Measurements from ENCODE around the gene NEK6.

Gene NEK6

DNA sequence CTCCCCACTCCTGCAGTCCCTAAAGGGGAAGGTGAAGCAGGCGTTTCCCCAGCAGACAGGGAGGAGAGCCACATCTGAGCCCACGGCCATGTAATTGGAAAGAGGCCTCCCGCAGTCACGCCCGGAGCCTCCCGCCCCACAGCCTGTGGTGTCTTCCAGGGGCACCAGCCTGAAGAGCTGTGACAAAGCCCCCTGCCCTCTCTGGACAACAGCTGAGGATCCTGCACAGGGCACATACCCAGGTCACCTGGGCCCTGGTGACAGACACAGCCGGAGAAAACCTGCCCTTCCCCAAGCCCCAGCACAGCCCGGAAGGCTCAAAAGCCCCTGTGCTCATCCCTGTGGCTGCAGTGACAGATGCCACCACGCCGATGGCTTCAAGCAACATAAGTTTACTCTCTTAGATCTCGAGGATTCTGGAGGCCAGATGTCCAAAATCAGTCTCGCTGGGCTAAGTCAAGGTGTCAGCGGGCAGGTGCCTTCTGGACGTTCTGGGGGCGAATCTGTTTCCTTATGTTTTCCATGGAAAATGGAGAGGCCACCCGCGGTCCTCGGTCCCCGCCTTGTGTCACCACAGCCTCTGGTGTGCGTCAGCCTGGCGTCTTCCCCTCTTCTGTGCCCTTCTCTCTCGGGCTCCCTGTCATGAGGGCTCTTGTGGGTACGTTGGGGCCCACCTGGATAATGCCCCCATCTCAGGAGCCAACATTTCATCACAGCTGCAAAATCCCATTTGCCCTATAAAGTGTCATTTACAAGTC, 86.0 kb downstream of the NEK6 start:
- no peak for DNase-seq

GRCh38 chr9:124344291-124345050, 86.7 kb downstream of the NEK6 start:
- DNase-seq = no peak

DNA sequence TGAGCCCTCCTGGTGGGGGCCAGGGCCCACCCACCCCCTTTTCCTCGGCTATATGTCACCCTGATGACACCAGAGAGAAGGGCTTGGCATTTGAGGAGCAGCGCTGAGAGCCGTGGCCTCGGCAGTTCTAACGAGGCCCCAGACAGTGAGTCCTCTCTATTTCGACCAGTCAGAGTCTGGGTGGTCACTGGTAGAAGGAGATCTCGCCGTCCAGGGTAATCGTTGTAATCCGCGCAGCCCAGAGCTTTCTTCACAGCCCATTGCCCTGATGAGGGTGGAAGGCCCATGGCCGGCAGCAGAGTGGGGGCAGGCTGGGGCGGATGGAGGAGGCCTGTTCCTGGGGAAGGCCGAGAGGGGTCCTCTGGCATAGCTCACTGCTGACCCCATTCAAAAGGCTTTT, 87.3 kb downstream of the NEK6 start:
- DNase-seq = no peak

DNA sequence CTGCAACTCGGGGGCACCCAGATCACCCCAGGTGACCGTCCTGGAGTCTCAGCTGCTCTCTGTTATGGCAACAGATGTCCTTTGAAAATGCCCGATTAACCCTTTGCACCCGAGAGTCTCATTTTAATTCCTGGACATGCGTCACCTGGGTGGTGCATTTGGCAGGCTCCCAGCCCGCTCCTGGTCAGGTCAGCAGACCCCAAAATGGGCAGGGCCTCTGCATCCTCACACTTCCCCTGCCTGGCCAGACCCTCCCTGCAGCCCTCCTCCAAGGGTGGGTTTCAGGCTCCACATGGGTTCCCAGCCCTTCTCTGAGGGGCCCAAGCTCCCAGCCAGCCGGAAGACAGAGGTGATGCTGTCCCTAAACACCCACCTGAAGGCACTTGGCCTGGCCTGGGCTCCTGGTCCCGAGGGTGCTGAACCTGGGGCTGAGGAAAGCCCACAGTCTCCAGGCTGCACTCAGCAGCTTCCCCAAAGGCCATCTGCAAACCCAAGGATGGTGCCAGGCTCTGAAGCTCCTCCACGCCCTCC, 88.1 kb downstream of the NEK6 start:
- no peak for DNase-seq

GRCh38 chr9:124346347-124347163, 88.8 kb downstream of the NEK6 start:
- DNase-seq = no peak

DNA sequence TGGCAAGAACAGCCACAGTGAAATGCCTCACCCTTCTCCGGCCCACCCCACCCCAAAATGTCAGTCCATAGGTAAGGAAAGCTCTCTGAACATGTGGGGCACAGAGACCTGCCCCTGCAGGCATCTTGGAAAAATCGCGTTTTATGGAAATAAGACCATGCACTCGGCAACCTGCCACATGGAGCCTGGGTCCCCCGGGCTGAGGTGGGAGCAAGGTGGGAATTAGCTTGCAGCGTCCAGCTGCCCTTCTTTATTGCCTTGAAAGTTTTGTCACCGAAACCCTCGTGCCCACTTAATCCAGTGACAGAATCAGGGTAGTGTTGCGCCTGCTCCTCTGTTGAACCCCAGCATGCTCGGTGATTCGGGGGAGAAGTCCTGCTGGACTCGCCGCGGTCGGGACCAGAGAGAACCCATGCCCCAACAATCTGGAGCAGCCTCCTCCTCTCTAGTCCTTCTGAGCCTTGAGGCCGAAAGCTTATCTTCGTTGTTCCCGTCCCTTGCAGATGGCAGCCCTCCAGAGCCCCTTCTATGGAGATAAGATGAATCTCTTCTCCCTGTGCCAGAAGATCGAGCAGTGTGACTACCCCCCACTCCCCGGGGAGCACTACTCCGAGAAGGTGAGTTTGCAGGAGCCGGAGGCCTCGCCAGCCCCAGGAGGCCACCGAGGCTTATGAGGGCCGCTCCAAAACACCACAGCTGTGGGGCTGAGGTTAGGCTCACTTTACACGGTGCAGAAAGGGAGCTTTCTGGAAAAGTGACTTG, 89.6 kb downstream of the NEK6 start:
- DNase-seq = no peak

DNA sequence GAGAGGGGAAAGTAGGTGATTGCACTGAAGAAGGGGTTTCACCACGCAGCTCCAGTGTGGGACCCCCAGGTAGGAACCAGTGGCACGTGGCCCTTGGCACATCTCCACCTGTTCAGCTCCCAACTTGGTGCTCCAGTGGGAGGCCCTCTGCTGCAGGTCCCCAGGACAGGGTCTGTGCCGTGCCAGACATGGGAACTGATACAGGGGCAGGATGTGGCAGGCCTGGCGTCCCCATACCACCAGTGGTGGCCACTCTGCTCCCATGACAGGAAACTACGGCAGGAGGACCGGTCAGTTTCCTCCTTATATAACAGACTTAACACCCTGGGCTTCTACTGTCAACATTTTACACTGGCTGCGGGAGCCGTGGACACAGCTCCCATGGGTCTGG, 90.2 kb downstream of the NEK6 start:
- no peak for DNase-seq

- DNase-seq = no peak
Observed at GRCh38 chr9:124348363-124348762, 90.6 kb downstream of the NEK6 start.

- no peak for DNase-seq
Observed at GRCh38 chr9:124348831-124349230, 91.1 kb downstream of the NEK6 start.

DNA sequence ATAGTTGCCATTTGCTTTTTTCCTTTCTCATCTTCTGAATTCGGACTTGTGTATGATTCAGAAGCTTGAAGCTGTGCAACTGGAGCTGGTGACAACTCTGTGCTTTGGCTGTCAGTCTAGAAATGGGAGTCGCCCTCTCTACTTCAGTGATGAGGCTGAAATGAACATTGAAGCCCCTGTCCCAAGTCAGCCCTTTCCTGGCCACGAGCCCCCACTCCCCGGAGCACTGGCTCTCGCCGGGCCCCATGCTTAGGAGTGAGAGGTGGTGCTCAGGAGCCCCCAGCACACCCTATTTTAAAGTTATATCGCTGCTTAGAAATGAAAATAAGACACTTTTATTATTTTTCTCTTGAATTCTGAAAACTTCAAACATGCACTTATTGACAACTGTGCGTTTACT, 91.5 kb downstream of the NEK6 start:
- no peak for DNase-seq

DNA sequence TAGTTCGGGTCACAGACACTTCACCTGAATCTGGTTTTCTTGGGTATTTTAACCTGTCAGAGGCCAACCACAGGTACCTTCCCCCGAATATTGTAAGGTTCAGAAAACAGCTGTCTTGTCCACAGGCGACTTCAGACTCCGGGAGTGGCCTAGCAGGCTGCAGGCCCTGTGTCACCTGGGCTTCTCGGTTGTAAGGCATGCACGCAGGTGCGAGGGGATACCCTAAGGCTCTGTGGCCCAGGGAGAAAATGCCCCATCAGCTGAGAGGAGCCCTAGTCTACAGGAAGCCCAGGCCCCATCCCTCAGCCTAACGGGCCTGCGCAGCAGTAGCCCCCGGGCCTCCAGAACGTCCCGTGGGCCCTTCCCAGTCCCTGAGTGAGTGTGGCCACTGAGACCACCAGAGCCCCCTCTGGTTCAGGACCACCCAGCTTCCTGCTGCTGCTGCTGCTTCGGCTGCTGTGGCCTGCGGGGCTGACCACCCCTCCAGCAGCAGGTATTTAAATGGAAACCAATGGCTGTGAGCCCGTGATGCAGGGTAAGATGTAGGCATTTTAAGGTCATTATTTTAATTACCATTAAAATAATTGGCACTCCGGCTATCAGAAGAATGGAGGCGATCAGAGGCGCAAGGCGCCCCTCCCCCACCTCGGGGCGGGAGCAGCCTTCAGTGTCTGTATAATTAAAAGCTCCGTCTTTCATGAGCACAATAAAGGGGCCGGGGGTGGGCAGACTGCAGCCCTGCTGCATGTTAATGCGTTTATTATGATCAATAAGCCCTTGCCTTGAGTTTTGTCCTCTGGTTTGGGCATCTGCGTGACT, 92.1 kb downstream of the NEK6 start:
- no peak for DNase-seq

DNA sequence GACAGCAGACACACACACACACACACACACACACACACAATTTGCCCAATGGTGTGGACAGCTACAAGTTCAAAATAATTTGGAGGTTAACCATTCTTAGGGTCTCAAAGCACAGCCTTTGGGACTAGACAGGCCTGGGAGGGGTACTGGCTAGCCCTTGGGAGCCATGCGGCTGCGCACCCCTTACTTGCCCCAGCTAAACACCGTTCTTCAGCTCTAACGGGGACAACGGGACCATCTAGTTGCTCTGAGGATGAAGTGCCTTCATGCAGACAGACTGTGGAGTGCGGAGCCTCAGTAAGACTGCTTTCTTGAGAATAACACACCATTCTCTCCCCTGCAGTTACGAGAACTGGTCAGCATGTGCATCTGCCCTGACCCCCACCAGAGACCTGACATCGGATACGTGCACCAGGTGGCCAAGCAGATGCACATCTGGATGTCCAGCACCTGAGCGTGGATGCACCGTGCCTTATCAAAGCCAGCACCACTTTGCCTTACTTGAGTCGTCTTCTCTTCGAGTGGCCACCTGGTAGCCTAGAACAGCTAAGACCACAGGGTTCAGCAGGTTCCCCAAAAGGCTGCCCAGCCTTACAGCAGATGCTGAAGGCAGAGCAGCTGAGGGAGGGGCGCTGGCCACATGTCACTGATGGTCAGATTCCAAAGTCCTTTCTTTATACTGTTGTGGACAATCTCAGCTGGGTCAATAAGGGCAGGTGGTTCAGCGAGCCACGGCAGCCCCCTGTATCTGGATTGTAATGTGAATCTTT, 92.9 kb downstream of the NEK6 start:
- DNase-seq = no peak

- no peak for DNase-seq
Observed at GRCh38 chr9:124351672-124352468, 94.1 kb downstream of the NEK6 start.

DNA sequence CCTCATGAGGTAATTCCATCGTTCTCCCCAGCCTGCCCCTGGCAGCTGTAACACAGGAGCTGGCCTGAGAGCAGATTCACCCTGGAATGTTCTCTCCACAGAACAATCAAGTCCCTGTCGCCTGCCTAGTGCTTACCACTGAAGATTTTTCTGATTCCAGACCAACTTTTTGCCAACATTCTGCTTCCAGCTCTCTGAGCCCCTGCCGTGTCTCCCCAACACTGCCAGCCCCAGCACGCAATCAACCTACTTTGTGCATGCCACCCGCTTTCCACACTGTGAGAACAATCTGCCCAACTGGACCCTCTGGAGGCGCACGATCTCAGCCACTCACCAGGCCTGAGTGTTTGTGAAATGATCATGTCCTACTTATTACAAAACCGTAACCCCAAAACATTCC, 94.9 kb downstream of the NEK6 start:
- DNase-seq = no peak

GRCh38 chr9:124353166-124353768, 95.5 kb downstream of the NEK6 start:
- DNase-seq = no peak

DNA sequence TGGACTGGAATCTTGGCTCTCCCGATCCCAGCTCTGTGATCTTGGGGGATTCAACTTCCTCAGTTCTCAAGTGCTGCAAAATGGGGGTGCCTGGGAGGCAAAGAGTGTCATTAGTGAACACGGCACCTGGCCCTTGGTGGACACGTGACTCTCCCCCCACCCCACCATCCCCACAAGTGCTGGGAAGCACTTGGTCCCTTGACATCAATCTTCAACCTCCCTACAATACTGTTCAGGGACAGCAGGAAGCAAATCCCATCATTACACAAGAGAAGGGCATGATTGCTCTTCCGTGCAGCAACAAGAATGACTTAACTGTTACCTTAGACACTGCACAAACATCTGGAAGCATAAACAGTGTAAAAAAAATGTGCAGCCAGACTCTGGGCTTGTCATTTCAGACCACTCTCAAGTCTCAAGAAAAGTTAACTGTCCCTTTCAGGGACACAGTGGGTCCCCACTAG, 96.1 kb downstream of the NEK6 start:
- DNase-seq = no peak

- no peak for DNase-seq
Observed at GRCh38 chr9:124354346-124355038, 96.7 kb downstream of the NEK6 start.

Data from fibroblast of skin of scalp (primary cell).